ENCODE measurements around the gene DIAPH2. TPM values are rescaled to one million over a fixed set of nuclear protein-coding genes. Genes with fewer than 3 reads are reported as not detected.
A peak's percentile ranks its signal among the peaks of the same experiment; 100 is the strongest.
"Not testable (repeated sequence)": the region's sequence is repeated elsewhere in the genome, so short reads cannot be mapped to it uniquely, and the experiment has no call there.

Gene DIAPH2
- total RNA-seq, 1 donor from 2014 or later, result 9.4 TPM

DNA sequence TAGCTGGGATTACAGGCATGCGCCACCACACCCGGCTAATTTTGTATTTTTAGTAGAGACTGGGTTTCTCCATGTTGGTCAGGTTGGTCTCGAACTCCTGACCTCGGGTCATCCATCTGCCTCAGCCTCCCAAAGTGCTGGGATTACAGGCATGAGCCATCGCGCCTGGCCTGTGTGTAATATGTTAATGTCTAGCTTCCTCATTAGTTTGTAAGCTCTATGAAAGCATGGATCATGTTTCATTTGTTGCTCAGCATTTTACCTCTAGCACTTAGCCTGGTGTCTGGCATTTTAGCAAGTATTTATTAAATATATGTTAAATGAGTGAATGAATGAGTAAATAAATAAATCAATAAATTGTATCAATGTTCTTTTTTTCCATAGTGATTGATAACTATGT, 29.8 kb downstream of the DIAPH2 start:
- ATAC-seq; DNase-seq (ENCODE audit: low spot score): not testable (repeated sequence)

DNA sequence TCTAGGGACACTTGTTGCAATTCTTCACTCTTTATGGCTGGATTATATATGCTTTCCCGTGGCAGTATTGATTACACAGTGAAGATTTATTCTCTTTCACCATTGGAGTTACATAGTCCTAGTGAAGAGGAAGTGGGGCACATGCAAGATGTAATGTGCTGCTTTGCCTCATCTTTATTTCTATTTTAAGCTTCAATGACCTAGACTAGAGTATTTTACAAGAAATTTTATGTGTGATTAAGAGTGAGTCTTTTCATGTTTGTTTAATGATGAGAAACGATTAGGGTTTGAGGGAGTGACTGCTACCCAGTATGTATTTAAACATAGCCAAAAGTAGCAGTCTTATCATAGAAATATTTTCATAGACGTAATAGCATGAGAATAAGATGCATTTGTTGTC, 30.8 kb downstream of the DIAPH2 start:
- ATAC-seq (no peak), DNase-seq (ENCODE audit: low spot score) (no peak)

DNA sequence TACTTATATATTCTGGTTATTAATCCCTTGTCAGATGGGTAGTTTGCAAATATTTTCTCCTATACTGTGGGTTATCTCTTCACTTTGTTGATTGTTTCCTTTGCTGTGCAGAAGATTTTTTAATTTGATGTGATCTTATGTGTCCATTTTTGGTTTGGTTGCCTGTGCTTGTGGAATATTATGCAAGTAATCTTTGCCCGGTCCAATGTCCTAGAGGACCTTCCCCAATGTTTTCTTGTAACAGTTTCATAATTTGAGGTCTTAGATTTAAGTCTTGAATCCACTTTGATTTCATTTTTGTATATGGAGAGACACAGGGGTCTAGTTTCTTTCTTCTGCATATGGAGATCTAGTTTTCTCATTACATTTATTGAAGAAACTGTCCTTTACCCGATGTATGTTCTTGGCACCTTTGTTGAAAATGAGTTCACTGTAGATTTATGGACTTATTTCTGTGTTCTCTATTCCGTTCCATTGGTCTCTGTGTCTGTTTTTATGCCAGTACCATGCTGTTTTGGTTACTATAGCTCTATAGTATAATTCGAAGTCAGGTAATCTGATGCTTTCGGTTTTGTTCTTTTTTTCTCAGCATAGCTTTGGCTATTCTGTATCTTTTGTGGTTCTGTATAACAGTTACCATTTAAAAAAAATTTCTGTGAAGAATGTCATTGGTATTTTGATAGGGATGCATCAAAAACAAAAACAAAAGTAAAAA, 34.7 kb downstream of the DIAPH2 start:
- peak; percentile 41 for ATAC-seq
- DNase-seq (ENCODE audit: low spot score), result no peak

DNA sequence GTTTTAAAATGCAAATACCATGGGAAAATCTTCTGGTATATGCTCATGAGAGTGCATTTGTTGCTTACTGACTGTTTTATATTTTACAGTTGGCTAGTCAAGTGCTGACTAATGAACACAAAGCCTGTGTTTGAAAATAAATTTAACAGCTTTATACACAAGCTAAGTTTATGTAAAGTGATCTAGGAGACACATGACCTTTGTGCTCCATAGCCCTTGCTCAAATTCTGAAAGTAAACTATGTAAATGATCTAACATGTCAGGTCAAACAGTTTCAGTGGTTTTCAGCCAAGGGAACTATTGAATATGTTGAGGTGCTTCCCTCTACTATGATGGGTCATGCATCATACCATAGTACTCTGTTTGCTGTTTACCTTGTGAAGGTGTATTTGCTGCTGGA, 36.7 kb downstream of the DIAPH2 start:
- DNase-seq (ENCODE audit: low spot score), result no peak

DNA sequence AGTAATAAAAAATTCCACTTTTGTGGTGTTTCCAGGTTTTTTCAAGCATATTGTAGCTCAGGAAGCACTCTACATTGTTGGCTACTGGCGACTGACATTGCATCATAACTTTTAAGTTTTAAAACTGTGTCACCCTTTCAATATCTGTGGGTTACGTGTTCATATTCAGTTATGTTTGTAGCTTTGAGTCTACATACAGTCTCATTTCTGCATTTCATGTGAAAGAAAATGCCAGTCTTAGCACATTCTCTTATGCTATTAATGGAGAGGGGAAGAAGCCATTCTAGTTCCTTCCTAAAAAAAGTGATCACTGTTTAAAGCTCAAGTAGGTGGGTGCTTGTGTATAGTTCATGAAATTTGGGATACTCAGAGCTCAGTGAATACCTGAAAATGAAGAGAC, 38.1 kb downstream of the DIAPH2 start:
- DNase-seq (ENCODE audit: low spot score), result no peak
- peak; percentile 33 for ATAC-seq

More for the DNA sequence above, 36.7 kb downstream of the DIAPH2 start:
- peak; percentile 87 for ATAC-seq

DNA sequence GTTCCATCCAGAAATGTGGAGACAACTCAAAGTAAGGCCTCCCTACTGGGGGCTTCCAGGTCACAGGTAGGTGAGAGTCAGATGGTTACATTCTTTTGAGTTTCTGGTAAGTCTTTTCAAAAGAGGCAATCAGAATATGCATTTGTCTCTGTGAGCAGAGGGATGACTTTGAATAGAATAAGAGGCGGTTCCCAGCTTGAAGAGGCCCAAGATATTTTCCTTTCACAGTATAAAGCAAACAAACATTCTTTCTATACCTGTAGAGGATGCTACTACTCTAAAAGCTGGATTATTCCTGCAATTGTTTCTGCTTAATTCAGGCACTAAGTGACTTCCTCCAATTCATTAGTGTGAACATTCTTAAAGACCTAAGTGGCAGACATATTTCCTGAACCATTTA, 44.4 kb downstream of the DIAPH2 start:
- ATAC-seq (no peak), DNase-seq (ENCODE audit: low spot score) (no peak)

DNA sequence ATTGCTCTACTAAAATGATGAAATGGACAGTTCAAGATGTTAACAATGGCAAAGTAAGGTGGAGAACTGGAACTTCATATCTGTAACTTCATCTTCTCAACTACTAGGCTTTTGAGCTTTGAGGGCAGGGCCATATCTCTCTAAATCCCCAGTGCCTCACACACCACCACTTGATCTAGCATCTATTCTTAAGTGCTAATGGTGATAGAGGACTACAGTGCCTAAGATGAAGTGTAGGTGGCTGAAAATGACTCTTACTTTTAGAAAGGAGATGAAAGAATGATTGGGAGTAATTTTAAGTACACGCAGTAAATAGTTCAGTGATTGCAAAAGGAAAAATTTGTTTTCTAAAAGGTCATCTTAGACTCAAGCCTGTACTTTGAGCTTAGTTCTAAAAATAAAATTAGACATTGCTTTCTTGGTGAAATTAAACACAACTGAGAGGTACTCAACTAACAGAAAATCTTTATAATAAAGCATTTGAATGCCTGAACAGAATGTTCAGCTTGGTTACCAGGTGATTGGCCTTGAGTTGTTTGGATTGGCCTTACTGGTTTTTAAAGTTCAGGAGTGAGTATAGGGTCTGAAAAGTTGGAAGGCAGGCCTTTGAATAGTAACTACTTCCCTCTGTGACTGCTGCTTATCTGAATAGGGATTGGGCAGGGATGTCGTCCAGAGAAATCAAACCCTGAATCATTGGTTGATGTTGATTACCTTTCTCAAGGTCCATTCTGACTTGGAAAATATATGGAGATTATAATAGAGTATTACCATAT, 45.4 kb downstream of the DIAPH2 start:
- ATAC-seq (peak; percentile 49), DNase-seq (ENCODE audit: low spot score) (no peak)

DNA sequence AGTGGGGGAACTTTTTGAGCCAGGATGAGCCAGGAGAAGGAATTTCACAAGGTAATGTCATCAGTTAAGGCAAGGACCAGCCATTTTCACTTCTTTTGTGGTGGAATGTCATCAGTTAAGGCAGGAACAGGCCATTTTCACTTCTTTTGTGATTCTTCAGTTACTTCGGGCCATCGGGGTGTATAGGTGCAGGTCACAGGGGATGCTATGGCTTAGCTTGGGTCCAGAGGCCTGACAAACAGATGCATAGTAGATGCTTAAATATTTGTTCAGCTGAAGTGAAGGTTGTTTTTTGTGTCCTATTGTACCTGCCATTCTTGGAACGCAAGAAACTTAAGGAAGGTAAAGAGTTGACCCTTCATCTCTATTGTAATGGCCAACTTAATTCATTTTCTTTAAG, 46.4 kb downstream of the DIAPH2 start:
- DNase-seq (ENCODE audit: low spot score); ATAC-seq: not testable (repeated sequence)

DNA sequence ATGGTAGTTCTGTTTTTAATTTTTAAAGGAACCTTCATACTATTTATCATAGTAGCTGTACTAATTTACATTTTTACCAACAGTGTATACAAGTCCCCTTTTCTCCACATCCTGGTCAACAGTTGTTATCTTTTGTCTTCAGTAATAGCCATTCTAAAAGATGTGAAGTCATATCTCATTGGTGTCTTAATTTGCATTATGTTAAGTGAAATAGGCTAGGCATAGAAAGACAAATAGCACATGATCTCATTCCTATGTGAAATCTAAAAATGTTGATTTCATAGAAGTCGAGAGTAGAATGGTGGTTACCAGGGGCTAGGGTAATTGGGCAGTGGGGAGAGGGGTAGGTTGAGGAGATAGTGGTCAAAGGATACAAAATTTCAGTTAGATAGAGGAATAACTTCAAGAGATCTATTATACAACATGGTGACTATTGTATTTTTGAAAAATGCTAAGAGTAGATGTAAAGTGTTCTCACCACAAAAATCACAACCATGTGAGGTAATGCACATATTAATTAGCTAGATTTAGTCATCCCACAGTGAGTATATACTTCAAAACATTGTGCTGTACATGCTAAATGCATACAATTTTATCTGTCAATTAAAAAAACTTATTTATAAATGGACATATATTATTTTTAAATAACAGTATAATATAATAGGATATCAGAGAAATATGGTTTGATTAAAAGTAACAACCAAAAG, 58.9 kb downstream of the DIAPH2 start:
- no peak for ATAC-seq
- no peak for DNase-seq (ENCODE audit: low spot score)

DNA sequence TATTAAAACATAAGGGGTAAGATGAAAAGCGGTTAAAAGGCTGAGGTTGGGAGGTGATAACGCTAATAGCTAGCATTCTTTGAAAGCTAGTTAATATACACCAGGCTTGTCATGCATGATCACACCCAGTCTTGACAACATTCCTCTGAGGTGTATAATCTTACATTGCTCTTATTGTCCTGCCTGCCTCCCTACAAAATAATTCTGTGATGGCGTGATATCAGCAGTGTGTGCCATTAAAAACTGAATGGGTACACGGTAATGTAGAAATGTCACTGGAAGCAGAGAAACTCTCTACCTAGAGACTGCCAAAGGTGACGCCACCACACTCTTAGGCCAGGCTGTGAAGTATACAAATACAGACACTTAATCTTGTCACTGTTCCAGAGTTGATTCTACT, 68.1 kb downstream of the DIAPH2 start:
- no peak for DNase-seq (ENCODE audit: low spot score)
- ATAC-seq, result no peak

DNA sequence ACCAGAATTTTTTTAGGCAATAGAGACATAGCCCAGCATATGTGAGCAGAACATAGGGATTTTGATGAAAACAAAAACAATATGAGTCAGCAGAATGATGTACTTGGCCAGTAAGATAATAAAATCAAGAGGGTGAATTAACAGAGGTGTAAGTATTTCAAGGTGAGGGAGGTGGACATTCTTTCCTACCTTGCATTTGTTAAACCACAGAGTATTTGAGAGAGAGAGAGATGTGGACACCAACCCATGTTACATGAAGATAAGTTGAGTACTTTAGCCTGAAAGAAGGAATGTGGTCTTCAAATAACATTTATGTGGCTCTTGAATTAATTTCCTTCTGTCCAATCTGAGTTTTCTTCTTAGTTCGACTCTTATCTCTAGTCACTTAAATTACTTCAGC, 68.6 kb downstream of the DIAPH2 start:
- no peak for ATAC-seq

DNA sequence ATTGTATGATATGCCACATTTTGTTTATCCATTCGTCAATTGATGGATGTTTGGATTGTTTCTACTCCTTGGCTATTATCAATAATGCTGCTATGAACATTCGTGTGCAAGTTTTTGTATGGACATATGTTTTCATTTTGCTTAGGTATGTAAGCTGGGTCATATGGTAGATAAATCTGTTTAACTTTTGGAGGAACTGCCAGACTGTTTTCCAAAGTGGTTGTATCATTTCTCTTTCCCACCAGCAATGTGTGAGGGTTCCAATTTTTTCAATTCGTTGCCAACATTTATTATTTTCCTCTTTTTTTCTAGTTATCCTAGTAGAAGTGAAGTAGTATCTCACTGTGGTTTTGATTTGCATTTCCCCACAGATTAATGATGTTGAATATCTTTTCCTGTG, 71.8 kb downstream of the DIAPH2 start:
- ATAC-seq (no peak), DNase-seq (ENCODE audit: low spot score) (no peak)

More for the DNA sequence above, 68.6 kb downstream of the DIAPH2 start:
- DNase-seq (ENCODE audit: low spot score), result no peak

DNA sequence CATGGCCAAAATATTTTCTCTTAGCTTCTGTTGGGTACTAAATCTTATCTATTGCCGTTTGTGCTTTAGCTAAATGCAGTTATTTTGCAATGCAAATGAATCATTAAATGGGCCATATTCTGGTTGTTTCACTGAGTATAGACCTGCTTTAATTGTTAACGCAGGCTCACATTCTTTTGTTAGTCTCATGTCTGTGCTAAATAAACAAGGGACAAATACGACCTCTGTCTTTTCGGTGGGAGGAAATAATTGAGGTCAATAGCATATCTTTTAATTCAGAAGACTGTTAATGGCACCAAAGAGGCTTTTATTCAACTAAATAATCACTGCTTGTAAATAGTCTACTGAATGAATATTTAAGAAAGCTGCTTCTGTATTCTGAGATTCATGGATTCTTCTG, 76.9 kb downstream of the DIAPH2 start:
- DNase-seq (ENCODE audit: low spot score), result no peak

DNA sequence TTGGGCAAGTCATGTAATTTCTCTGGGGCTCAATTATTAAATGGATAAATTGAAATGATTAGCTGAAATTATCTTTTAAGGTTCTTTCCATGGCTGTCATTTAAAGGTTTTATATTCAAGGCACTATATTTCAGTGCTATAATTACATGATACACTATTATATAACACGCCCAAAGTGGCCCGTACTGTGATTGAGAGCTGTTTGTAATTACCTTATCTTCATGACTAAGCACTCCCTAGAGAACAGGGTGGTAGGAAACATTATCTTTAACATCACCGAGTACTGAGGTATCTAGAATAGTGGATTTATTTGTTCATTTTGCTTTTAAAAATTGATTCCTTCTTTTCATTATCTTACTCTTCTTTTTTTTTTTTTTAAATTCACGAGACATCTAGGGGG, 79.0 kb downstream of the DIAPH2 start:
- DNase-seq (ENCODE audit: low spot score) (no peak), ATAC-seq (no peak)

More for the DNA sequence above, 76.9 kb downstream of the DIAPH2 start:
- ATAC-seq, result no peak

DNA sequence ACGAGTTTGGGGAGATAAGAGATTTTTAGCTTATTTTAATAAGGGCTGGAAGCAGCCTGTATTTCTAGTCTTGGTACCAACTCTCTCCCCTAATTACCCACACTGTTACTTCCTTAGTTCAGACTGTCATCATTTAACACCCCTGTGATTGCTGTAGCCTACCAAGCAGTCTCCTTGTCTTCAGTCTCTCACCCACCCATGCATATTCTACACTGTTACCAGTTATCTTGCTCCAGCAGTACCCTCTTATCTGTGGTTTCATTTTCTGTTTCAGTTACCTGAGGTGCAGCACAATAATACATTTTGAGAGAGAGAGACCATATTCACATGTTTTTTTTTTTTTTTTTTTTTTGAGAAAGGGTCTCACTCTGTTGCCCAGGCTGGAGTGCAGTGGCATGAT, 80.2 kb downstream of the DIAPH2 start:
- DNase-seq (ENCODE audit: low spot score) (no peak), ATAC-seq (no peak)

DNA sequence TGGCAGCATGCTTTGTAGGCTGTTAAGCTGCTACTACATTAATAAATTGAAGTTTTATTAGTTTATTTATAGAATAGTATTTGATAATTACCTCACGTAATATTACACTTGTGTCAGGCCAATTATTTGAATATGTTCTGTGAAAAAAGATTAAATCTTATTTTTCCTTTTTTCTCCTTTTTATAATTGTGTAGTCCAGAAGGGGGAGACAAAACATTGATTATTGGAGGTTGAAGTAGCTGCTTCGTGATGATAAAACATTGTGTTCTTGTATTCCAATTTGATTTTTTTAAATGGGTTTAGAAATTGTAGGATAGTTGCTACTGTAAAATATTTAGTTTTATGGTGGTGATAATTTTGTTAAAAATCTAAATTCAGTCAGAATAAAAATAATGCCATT, 85.7 kb downstream of the DIAPH2 start:
- ATAC-seq (no peak), DNase-seq (ENCODE audit: low spot score) (no peak)

DNA sequence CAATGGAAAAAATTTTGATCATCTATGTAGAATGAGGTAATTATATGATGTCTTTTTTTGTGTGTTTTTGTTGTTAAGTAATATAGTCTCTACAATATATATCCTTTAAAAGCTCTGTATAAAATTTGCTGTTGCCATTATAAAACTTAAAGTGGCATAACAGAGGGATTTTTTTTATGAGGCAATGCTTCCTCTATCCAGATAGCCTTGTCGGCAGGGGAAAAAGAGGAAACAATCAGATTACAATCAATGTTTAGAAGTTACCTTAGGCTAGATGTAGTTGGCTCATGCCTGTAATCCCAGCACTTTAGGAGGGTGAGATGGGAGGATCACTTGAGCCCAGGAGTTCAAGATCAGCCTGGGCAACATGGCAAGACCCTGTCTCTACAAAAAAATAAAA, 86.8 kb downstream of the DIAPH2 start:
- no peak for DNase-seq (ENCODE audit: low spot score)
- no peak for ATAC-seq

DNA sequence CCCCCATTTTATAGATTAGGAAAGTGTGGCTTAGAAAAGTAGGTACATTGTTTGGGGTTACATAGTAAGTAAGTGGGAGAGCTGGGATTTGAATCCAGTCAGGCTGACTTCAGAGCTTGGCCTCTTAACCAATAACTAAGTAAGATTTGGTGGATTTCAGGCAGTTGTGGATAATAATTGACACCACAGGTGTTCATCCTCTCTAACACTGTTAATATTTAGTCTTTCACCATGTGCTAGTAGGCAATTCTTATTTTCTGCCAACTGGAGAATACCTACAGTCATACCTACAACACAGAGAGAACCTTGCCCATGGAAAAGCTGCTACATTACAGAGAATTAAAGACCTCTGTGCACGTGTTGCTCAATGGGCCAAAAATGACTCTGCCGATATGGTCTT, 89.5 kb downstream of the DIAPH2 start:
- ATAC-seq (no peak), DNase-seq (ENCODE audit: low spot score) (no peak)

DNA sequence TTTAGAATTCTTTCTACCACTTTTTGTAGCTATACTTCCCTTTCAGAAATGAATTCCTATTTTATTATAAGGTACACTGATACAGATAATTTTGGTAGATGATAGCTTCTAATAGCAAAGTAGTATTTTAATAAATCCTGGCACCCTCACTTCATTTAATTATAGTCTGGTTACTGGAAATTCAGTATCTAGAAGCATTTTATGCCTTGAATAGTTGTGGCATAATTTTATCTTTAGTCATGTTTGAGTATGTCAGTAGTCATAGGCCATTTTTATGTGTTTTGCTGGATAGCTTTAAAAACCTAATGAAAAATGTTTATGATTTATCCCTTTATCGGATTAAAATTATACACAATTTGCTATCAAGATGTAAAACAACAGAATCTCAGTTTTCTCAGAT, 92.3 kb downstream of the DIAPH2 start:
- ATAC-seq, result no peak

DNA sequence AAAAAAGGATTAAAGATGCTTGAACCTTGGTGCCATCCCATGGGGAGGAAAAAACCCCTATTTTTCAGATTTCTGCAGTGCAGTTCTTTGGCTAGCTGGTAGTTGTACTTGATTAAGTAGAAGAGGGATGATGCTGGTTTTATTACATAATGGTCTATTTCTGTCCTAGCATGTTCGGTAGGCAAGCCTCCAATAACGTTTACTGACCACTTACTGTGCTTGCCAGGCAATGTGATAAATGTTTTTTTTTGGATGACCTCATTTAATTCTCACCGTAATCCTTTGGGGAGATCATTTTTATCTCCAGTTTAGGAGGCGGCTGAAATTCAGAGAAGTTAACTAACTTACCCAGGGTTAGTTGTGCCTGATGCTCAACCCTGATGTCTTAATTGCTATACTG, 106.9 kb downstream of the DIAPH2 start:
- no peak for ATAC-seq
- DNase-seq (ENCODE audit: low spot score), result no peak

More for the DNA sequence above, 92.3 kb downstream of the DIAPH2 start:
- DNase-seq (ENCODE audit: low spot score), result no peak

DNA sequence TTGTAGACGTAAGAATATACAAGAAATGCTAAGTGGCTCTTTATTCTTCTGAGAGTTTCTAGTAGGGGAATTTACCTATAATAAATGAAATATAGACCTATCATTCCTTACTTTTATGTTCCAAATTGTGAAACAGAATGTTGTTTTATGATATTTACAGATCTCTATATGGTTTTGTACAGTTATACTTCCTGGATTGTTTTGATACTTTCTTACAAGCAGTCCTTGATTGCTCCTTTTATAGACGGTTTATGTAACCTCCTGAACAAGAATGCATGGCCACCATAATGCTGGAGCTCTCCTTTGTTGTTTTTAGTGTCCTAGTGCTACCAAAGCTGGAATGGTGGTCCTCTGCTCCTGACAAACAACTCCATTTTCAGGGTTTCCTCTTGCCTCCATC, 107.4 kb downstream of the DIAPH2 start:
- ATAC-seq (no peak), DNase-seq (ENCODE audit: low spot score) (no peak)

DNA sequence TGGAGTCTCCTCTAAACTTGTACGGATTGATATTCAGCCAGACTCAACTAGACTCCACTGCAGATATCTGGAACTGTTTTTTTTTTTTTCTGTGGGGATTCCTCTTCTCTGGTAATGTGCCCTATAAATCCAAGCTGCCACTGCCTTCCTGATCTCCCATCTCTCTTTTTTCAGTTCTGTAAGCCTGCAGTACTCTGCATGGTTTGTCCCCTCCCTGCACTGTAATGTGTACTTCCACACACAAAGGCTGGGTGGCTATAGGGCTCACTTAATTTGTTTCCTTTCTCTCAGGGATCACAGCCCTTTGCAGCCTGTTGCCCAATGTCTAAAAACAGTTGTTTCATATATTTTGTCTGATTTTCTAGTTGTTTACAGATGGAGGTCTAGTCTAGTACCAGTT, 114.3 kb downstream of the DIAPH2 start:
- DNase-seq (ENCODE audit: low spot score) (no peak), ATAC-seq (no peak)

Measured in left lobe of liver (tissue), 2 donors.